Gastrocnemius medialis (tissue), 4 donors: ENCODE data around the gene AMBP.

ENCODE experiments used
- POLR2A ChIP-seq, 2 donors: fragments of 450-650 bp; IDR thresholded peaks; one replicate each; pipeline ENCODE4 v1.6.1; 2017; ENCODE audit warnings: antibody characterized with exemption in 2 of 2, mild to moderate bottlenecking in 2 of 2, moderate library complexity in 2 of 2
- TF ChIP-seq, protein P1 (sequence below), 5 experiments: fragments of 450-650 bp in 3 of 5; fragments of 200-600 bp in 2 of 5; sonication (generic) in 2 of 5; IDR thresholded peaks in 4 of 5; conservative IDR thresholded peaks in 1 of 5; 1 replicate in 4 of 5; 2 replicates in 1 of 5; pipeline ENCODE4 v1.5.1; 2016 to 2019; ENCODE audit warnings: antibody characterized with exemption in 5 of 5, mild to moderate bottlenecking in 3 of 5, moderate library complexity in 3 of 5

DNA sequence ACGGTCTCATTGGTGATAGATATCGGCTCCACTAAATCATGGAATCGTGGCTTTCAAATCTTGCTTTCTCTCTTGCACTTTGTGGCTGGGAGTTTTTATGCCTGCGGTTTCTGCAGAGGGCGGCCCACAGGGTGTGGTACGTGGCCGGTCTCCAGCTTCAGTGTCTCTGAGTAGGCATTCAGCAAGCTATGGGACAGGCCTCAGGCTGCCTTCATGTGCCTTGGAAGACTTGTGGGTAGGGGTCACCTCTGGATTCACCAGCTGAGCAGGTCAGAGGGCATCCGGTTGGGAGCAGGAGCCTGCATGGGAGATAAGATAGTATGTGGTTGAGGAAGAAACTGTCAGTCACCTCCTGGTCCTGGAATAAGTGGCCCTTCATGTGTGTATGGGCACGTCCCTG is 47.7 kb downstream of the AMBP start:
- TF ChIP-seq, protein P1, sequence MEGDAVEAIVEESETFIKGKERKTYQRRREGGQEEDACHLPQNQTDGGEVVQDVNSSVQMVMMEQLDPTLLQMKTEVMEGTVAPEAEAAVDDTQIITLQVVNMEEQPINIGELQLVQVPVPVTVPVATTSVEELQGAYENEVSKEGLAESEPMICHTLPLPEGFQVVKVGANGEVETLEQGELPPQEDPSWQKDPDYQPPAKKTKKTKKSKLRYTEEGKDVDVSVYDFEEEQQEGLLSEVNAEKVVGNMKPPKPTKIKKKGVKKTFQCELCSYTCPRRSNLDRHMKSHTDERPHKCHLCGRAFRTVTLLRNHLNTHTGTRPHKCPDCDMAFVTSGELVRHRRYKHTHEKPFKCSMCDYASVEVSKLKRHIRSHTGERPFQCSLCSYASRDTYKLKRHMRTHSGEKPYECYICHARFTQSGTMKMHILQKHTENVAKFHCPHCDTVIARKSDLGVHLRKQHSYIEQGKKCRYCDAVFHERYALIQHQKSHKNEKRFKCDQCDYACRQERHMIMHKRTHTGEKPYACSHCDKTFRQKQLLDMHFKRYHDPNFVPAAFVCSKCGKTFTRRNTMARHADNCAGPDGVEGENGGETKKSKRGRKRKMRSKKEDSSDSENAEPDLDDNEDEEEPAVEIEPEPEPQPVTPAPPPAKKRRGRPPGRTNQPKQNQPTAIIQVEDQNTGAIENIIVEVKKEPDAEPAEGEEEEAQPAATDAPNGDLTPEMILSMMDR (IDR thresholded peaks at IDR 0.05 in 4 of 5, conservative IDR thresholded peaks at IDR 0.05 in 1 of 5), result no peak
- TF ChIP-seq POLR2A (IDR thresholded peaks at IDR 0.05), result no peak
